ENCODE results near the gene ITK. TPM values are rescaled to one million over a fixed set of nuclear protein-coding genes. Genes with fewer than 3 reads are reported as not detected.
A peak's percentile ranks its signal among the peaks of the same experiment; 100 is the strongest.
"Not testable (repeated sequence)": the region's sequence is repeated elsewhere in the genome, so short reads cannot be mapped to it uniquely, and the experiment has no call there.

The ITK gene
- total RNA-seq, 1 donor from 2014 or later: 0.13 TPM

- ATAC-seq (ENCODE audit: poor library complexity): no peak
- DNase-seq: no peak
- intact Hi-C loops (cut with DNase I): no loop called here
Observed at GRCh38 chr5:157222506-157223230, 42.0 kb downstream of the ITK start.

GRCh38 chr5:157225469-157226422, 45.1 kb downstream of the ITK start:
- DNase-seq: no peak
- ATAC-seq (ENCODE audit: poor library complexity): no peak
- intact Hi-C loops (cut with DNase I): no loop called here

- ATAC-seq (ENCODE audit: poor library complexity) (no peak), DNase-seq (no peak)
- intact Hi-C loops (cut with DNase I): no loop called here
Observed at GRCh38 chr5:157230610-157231009, 50.0 kb downstream of the ITK start.

GRCh38 chr5:157232706-157233105, 52.1 kb downstream of the ITK start:
- ATAC-seq (ENCODE audit: poor library complexity) (no peak), DNase-seq (no peak)
- intact Hi-C loops (cut with DNase I): no loop called here

GRCh38 chr5:157233515-157233914, 52.9 kb downstream of the ITK start:
- DNase-seq (no peak), ATAC-seq (ENCODE audit: poor library complexity) (no peak)
- intact Hi-C loops (cut with DNase I): no loop called here

- ATAC-seq (ENCODE audit: poor library complexity) (no peak), DNase-seq (no peak)
- intact Hi-C loops (cut with DNase I): no loop called here
Observed at GRCh38 chr5:157236423-157236822, 55.8 kb downstream of the ITK start.

- DNase-seq (no peak), ATAC-seq (ENCODE audit: poor library complexity) (no peak)
- intact Hi-C loops (cut with DNase I): no loop called here
Observed at GRCh38 chr5:157241483-157241882, 60.8 kb downstream of the ITK start.

- ATAC-seq (ENCODE audit: poor library complexity); intact Hi-C loops (cut with DNase I): not testable (repeated sequence)
Observed at GRCh38 chr5:157244704-157245103, 64.1 kb downstream of the ITK start.

GRCh38 chr5:157245476-157245875, 64.8 kb downstream of the ITK start:
- ATAC-seq (ENCODE audit: poor library complexity) (no peak), DNase-seq (no peak)
- intact Hi-C loops (cut with DNase I): no loop called here

More at GRCh38 chr5:157244704-157245103, 64.1 kb downstream of the ITK start:
- not testable (repeated sequence) for DNase-seq

- DNase-seq: no peak
- intact Hi-C loops (cut with DNase I): no loop called here
- ATAC-seq (ENCODE audit: poor library complexity): no peak
Observed at GRCh38 chr5:157245886-157246285, 65.2 kb downstream of the ITK start.

GRCh38 chr5:157247267-157247666, 66.6 kb downstream of the ITK start:
- DNase-seq: no peak
- intact Hi-C loops (cut with DNase I): no loop called here
- ATAC-seq (ENCODE audit: poor library complexity): no peak

- no peak for DNase-seq
- peak; percentile 30 for ATAC-seq (ENCODE audit: poor library complexity)
- intact Hi-C loops (cut with DNase I): no loop called here
Observed at GRCh38 chr5:157248821-157249470, 68.3 kb downstream of the ITK start.

GRCh38 chr5:157252711-157253465, 72.2 kb downstream of the ITK start:
- DNase-seq (no peak), ATAC-seq (ENCODE audit: poor library complexity) (peak; percentile 37)
- intact Hi-C loops (cut with DNase I): loop anchor here (5.0 kb wide), 1 partner anchor 59 kb away; no protein-coding TSS in a partner anchor

- DNase-seq (no peak), ATAC-seq (ENCODE audit: poor library complexity) (peak; percentile 95)
- intact Hi-C loops (cut with DNase I): loop anchor here (5.0 kb wide), 1 partner anchor 59 kb away; no protein-coding TSS in a partner anchor
Observed at GRCh38 chr5:157253547-157253946, 72.9 kb downstream of the ITK start.

GRCh38 chr5:157258450-157258849, 77.8 kb downstream of the ITK start:
- intact Hi-C loops (cut with DNase I): no loop called here
- no peak for DNase-seq
- ATAC-seq (ENCODE audit: poor library complexity): no peak

- DNase-seq (no peak), ATAC-seq (ENCODE audit: poor library complexity) (no peak)
- intact Hi-C loops (cut with DNase I): no loop called here
Observed at GRCh38 chr5:157259699-157260098, 79.1 kb downstream of the ITK start.

- ATAC-seq (ENCODE audit: poor library complexity): no peak
- no peak for DNase-seq
- intact Hi-C loops (cut with DNase I): no loop called here
Observed at GRCh38 chr5:157263496-157264090, 83.0 kb downstream of the ITK start.

- intact Hi-C loops (cut with DNase I): no loop called here
- DNase-seq (peak; percentile 79), ATAC-seq (ENCODE audit: poor library complexity) (peak; percentile 86)
Observed at GRCh38 chr5:157265714-157266285, 85.2 kb downstream of the ITK start, which contains the start of gene CYFIP2. CYFIP2 (plus strand) TSS chr5:157266123; CDS start chr5:157285362, 19,239 bp downstream.
